ENCODE results near the gene TMEM42. TPM values are rescaled to one million over a fixed set of nuclear protein-coding genes. Genes with fewer than 3 reads are reported as not detected.

Gene TMEM42
- total RNA-seq, 1 donor from 2014 or later: 18.9 TPM

DNA sequence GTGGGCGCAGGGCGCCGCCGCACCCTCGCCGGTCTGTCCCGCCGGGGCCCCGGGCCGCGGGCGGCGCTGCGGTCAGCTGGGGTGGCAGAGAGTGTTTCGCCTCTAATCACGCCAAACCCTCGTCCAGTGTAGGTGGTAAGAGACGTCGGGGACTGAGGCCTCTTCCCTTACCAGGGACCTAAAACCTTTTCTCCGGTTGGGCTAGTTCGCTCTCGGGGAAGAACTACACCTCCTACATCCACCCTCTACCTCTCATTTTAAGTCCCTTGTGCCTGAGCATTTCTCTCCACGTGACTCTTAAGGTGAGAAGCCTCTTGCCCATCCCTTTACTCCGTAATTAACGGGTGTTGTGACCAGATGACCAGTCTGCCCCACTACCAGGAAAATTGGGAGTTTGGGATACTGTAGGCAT is 520 bp downstream of the TMEM42 start:
- Mint-ChIP-seq H3K27ac (ENCODE audit: unreplicated experiment) (peak overlapping the region; percentile 85), H3K27me3 (ENCODE audit: unreplicated experiment) (no peaks in the 10 kb centered on the region), H3K4me3 (ENCODE audit: unreplicated experiment) (peak overlapping the region; percentile 81)

GRCh38 chr3:44865272-44866035 is 3.7 kb downstream of the TMEM42 start:
- TF ChIP-seq CTCF (IDR thresholded peaks at IDR 0.05): no peak
- H3K36me3 Mint-ChIP-seq (ENCODE audit: unreplicated experiment): peaks cover 15% of the 10 kb centered on the region
- DNase-seq (ENCODE audit: extremely low spot score, unreplicated experiment): no peak
- H3K4me3 Mint-ChIP-seq (ENCODE audit: unreplicated experiment): no peak overlapping the region
- no peaks in the 10 kb centered on the region for H3K27me3 Mint-ChIP-seq (ENCODE audit: unreplicated experiment)
- peaks cover 10% of the 10 kb centered on the region for H3K9me3 Mint-ChIP-seq (ENCODE audit: unreplicated experiment)
- no peak overlapping the region for H3K27ac Mint-ChIP-seq (ENCODE audit: unreplicated experiment)
- peaks cover 29% of the 10 kb centered on the region for H3K4me1 Mint-ChIP-seq (ENCODE audit: unreplicated experiment)

More for the DNA sequence above, 520 bp downstream of the TMEM42 start:
- Mint-ChIP-seq H3K9me3 (ENCODE audit: unreplicated experiment) (peaks cover 2% of the 10 kb centered on the region), H3K36me3 (ENCODE audit: unreplicated experiment) (peaks cover 7% of the 10 kb centered on the region), H3K4me1 (ENCODE audit: unreplicated experiment) (peaks cover 29% of the 10 kb centered on the region)
- no peak for TF ChIP-seq CTCF (IDR thresholded peaks at IDR 0.05)
- no peak for DNase-seq (ENCODE audit: extremely low spot score, unreplicated experiment)

GRCh38 chr3:44867421-44868111 is 5.9 kb downstream of the TMEM42 start:
- peaks cover 10% of the 10 kb centered on the region for H3K9me3 Mint-ChIP-seq (ENCODE audit: unreplicated experiment)
- no peaks in the 10 kb centered on the region for H3K27me3 Mint-ChIP-seq (ENCODE audit: unreplicated experiment)
- no peak for TF ChIP-seq CTCF (IDR thresholded peaks at IDR 0.05)
- H3K27ac Mint-ChIP-seq (ENCODE audit: unreplicated experiment): no peak overlapping the region
- H3K4me3 Mint-ChIP-seq (ENCODE audit: unreplicated experiment): no peak overlapping the region
- peaks cover 15% of the 10 kb centered on the region for H3K36me3 Mint-ChIP-seq (ENCODE audit: unreplicated experiment)
- DNase-seq (ENCODE audit: extremely low spot score, unreplicated experiment): no peak
- H3K4me1 Mint-ChIP-seq (ENCODE audit: unreplicated experiment): peaks cover 20% of the 10 kb centered on the region

- Mint-ChIP-seq H3K9me3 (ENCODE audit: unreplicated experiment) (peaks cover 10% of the 10 kb centered on the region), H3K27ac (ENCODE audit: unreplicated experiment) (no peak overlapping the region), H3K4me3 (ENCODE audit: unreplicated experiment) (no peak overlapping the region), H3K27me3 (ENCODE audit: unreplicated experiment) (no peaks in the 10 kb centered on the region), H3K4me1 (ENCODE audit: unreplicated experiment) (no peaks in the 10 kb centered on the region), H3K36me3 (ENCODE audit: unreplicated experiment) (peaks cover 13% of the 10 kb centered on the region)
- no peak for TF ChIP-seq CTCF (IDR thresholded peaks at IDR 0.05)
- DNase-seq (ENCODE audit: extremely low spot score, unreplicated experiment): no peak
Observed at GRCh38 chr3:44870375-44871061, 8.8 kb downstream of the TMEM42 start.

DNA sequence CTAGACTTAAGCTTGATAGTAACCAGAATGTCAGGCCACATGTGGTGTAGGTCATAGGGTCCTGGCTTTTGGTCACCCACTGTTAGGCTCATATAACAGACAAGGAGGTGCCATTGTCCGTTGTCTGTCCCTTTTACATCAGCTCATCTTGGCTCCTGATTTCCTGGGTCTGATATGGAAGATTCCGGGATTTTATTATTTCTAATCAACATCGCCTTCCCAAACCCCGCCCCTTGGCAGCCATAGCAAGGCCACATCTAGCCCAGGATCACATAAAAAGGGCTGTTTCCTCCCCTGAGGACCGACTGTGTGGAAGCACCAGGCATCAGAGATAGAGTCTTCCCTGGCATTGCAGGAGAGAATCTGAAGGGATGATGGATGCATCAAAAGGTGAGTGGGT is 12.6 kb downstream of the TMEM42 start, which contains the start of gene TGM4:
Gene TGM4 (plus strand): TSS at position 301 of the 400 bp plus-strand sequence. CDS start 71 bp downstream, at position 372.
- no peak for TF ChIP-seq CTCF (IDR thresholded peaks at IDR 0.05)
- H3K4me3 Mint-ChIP-seq (ENCODE audit: unreplicated experiment): no peak within 1 kb of the TSS
- no peak for DNase-seq (ENCODE audit: extremely low spot score, unreplicated experiment)
- H3K27me3 Mint-ChIP-seq (ENCODE audit: unreplicated experiment): no peaks in the 10 kb centered on the region
- no peaks in the 10 kb centered on the region for H3K9me3 Mint-ChIP-seq (ENCODE audit: unreplicated experiment)
- H3K36me3 Mint-ChIP-seq (ENCODE audit: unreplicated experiment): no peaks in the 10 kb centered on the region
- H3K4me1 Mint-ChIP-seq (ENCODE audit: unreplicated experiment): no peaks in the 10 kb centered on the region
- H3K27ac Mint-ChIP-seq (ENCODE audit: unreplicated experiment): no peak within 1 kb of the TSS
